Upper lobe of left lung (tissue), 6 donors: ENCODE measurements around the gene SPATA25. TPM values are rescaled to one million over a fixed set of nuclear protein-coding genes. Genes with fewer than 3 reads are reported as not detected.

ENCODE experiments used
- ATAC-seq, 2 donors: fragments of 200-7000 bp; cut with Tn5 transposase; one replicate each; pipeline ENCODE4 v1.9.1; 2022; ENCODE audit warnings: mild to moderate bottlenecking in 2 of 2, moderate library complexity in 2 of 2; ENCODE audit not compliant: low FRiP score in 2 of 2
- DNase-seq, 2 donors: peaks; one replicate each; pipeline ENCODE4 v3.0.0-alpha.2; 2019 to 2020
- H3K27ac ChIP-seq, 4 donors: fragments of 200-600 bp; sonication (generic); one replicate each; pipeline ENCODE4 v1.5.1; 2016 to 2019
- H3K27me3 ChIP-seq, 4 donors: fragments of 200-600 bp; sonication (generic); one replicate each; pipeline ENCODE4 v1.5.1; 2017 to 2019
- H3K36me3 ChIP-seq, 4 donors: fragments of 200-600 bp; sonication (generic); one replicate each; pipeline ENCODE4 v1.5.1; 2016 to 2019
- H3K4me1 ChIP-seq, 4 donors: fragments of 200-600 bp; sonication (generic); one replicate each; pipeline ENCODE4 v1.5.1; 2018 to 2019
- H3K4me3 ChIP-seq, 4 donors: fragments of 200-600 bp; sonication (generic); one replicate each; pipeline ENCODE4 v1.5.1; 2017 to 2019; ENCODE audit warnings: mild to moderate bottlenecking in 2 of 4, moderate library complexity in 1 of 4
- H3K9me3 ChIP-seq, 4 donors: fragments of 200-600 bp; sonication (generic); one replicate each; pipeline ENCODE4 v1.5.1; 2018 to 2019
- EP300 ChIP-seq, 4 donors: sonication (generic); formaldehyde crosslinking; IDR thresholded peaks; one replicate each; pipeline ENCODE4 v1.5.1; 2017; ENCODE audit warnings: antibody characterized with exemption in 4 of 4, control low read depth in 2 of 4
- POLR2A ChIP-seq, 4 donors: fragments of 450-650 bp; IDR thresholded peaks; one replicate each; pipeline ENCODE4 v1.5.1; 2016 to 2017; ENCODE audit warnings: antibody characterized with exemption in 4 of 4, mild to moderate bottlenecking in 2 of 4
- POLR2AphosphoS5 ChIP-seq, 2 donors: sonication (generic); formaldehyde crosslinking; IDR thresholded peaks; one replicate each; pipeline ENCODE4 v1.5.1; 2017; ENCODE audit warnings: antibody characterized with exemption in 2 of 2
- WGBS, 2 donors: methylation state at CpG; one replicate each; pipeline ENCODE4 v1.1.5; 2017 to 2018; 5-methylcytosine and 5-hydroxymethylcytosine counted together
- total RNA-seq, 6 donors: library from RNA; depleted of rRNA in 4 of 6; stranded (reverse); fragments of >200 nt in 4 of 6; gene quantifications; one replicate each; pipeline versions ENCODE4 v1.1.0 to v1.2.1, GENCODE V29; 2016 to 2021
- TF ChIP-seq, protein P1 (sequence below), 6 experiments: fragments of 450-650 bp in 4 of 6; fragments of 200-600 bp in 2 of 6; sonication (generic) in 2 of 6; IDR thresholded peaks; one replicate each; pipeline ENCODE4 v1.5.1; 2016 to 2019; ENCODE audit warnings: antibody characterized with exemption in 6 of 6
- donor health status: DM: no; HTN: no; CAD: no; lungs with moderate emphysema.
- donor health status: DM: no; HTN: yes; CAD: no; lungs with severe emphysema.

Gene SPATA25
- total RNA-seq, 6 donors from 2014 or later, result 1.3 to 11.5 (median 1.6) TPM

DNA sequence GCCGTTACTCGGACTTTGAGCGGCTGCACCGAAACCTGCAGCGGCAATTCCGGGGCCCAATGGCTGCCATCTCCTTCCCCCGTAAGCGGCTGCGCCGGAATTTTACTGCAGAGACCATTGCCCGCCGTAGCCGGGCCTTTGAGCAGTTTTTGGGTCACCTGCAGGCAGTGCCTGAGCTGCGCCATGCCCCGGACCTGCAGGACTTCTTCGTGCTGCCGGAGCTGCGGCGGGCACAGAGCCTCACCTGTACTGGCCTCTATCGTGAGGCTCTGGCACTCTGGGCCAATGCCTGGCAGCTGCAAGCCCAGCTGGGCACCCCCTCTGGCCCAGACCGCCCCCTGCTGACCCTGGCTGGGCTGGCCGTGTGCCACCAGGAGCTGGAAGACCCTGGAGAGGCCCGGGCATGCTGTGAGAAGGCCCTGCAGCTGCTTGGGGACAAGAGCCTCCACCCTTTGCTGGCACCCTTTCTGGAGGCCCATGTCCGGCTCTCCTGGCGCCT is 46.7 kb downstream of the SPATA25 start:
- Histone ChIP-seq H3K27ac (no peak overlapping the region), H3K4me3 (no peak overlapping the region), H3K27me3 (no peaks in the 10 kb centered on the region), H3K4me1 (peaks cover 3 to 9% (median 7%) of the 10 kb centered on the region in 4 donors), H3K9me3 (no peaks in the 10 kb centered on the region), H3K36me3 (peaks cover 16 to 65% (median 49%) of the 10 kb centered on the region in 4 donors)
- peak in 1 of 2 donors; percentile 16 for ATAC-seq
- 94 to 97% methylated on average over 15 to 20 of the region's 25 CpGs for WGBS, 2 donors
- DNase-seq, result peak in 1 of 2 donors; percentile 70
- TF ChIP-seq, protein P1, sequence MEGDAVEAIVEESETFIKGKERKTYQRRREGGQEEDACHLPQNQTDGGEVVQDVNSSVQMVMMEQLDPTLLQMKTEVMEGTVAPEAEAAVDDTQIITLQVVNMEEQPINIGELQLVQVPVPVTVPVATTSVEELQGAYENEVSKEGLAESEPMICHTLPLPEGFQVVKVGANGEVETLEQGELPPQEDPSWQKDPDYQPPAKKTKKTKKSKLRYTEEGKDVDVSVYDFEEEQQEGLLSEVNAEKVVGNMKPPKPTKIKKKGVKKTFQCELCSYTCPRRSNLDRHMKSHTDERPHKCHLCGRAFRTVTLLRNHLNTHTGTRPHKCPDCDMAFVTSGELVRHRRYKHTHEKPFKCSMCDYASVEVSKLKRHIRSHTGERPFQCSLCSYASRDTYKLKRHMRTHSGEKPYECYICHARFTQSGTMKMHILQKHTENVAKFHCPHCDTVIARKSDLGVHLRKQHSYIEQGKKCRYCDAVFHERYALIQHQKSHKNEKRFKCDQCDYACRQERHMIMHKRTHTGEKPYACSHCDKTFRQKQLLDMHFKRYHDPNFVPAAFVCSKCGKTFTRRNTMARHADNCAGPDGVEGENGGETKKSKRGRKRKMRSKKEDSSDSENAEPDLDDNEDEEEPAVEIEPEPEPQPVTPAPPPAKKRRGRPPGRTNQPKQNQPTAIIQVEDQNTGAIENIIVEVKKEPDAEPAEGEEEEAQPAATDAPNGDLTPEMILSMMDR (IDR thresholded peaks at IDR 0.05), result no peak
- no peak for TF ChIP-seq EP300 (IDR thresholded peaks at IDR 0.05)
- no peak for TF ChIP-seq POLR2A (IDR thresholded peaks at IDR 0.05)
- no peak for TF ChIP-seq POLR2AphosphoS5 (IDR thresholded peaks at IDR 0.05)

DNA sequence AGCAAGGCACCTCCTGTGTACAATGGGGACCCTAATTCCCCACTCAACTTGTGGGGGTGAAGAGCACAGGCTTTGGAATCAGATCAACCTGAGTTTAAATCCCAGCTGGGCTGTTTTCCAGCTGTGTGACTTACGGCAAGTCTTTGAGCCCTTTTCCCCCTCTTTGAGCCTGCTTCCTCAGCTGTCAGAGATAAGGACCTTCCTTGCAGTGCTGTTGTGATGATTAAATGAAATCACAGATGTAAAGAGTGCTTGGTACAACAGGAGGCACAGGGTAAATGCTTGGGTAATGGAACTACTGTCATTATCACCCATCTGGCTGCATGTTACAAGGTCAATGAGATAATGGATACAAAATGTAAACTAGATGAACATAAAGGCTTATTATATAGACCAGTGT is 50.6 kb downstream of the SPATA25 start:
- Histone ChIP-seq H3K36me3 (peaks cover 0 to 26% (median 17%) of the 10 kb centered on the region in 4 donors), H3K4me1 (peaks cover 30 to 40% (median 34%) of the 10 kb centered on the region in 4 donors), H3K27me3 (no peaks in the 10 kb centered on the region), H3K4me3 (no peak overlapping the region), H3K9me3 (no peaks in the 10 kb centered on the region), H3K27ac (peak overlapping the region in 1 of 4 donors; percentile 8)
- TF ChIP-seq EP300 (IDR thresholded peaks at IDR 0.05), result no peak
- no peak for TF ChIP-seq POLR2A (IDR thresholded peaks at IDR 0.05)
- no peak for TF ChIP-seq POLR2AphosphoS5 (IDR thresholded peaks at IDR 0.05)
- TF ChIP-seq, protein P1 (IDR thresholded peaks at IDR 0.05), result no peak
- no peak for DNase-seq
- no peak for ATAC-seq
- WGBS, 2 donors, result 14 to 38% methylated on average over 1 of the region's 1 CpG

Other genes with a start within 250 kb of the SPATA25 start
- gene WFDC11, start 217.4 kb downstream of the SPATA25 start, total RNA-seq, result not detected
- not detected for gene WFDC13, start 185.6 kb downstream of the SPATA25 start, total RNA-seq
- 1 to 10 TPM in 4 of 6 donors, not detected in 2; 1.1 to 9.4 (median 1.6) TPM for gene WFDC10B, start 182.6 kb downstream of the SPATA25 start, total RNA-seq
- not detected for gene SPINT4, start 165.3 kb downstream of the SPATA25 start, total RNA-seq
- gene WFDC3, start 95.7 kb downstream of the SPATA25 start, total RNA-seq, result 1 to 10 TPM in 4 of 6 donors, under 1 TPM in 1, not detected in 1; 1.00 to 7.1 (median 2.4) TPM
- 10 to 100 TPM; 36.8 to 61.8 (median 46.5) TPM for gene DNTTIP1, start 95.7 kb downstream of the SPATA25 start, total RNA-seq
- gene UBE2C, start 75.0 kb downstream of the SPATA25 start, total RNA-seq, result 10 to 100 TPM in 1 of 6 donors, 1 to 10 TPM in 3, not detected in 2; 1.1 to 12.5 (median 3.5) TPM
- gene TNNC2, start 60.3 kb downstream of the SPATA25 start, total RNA-seq, result 1 to 10 TPM in 1 of 6 donors, under 1 TPM in 2, not detected in 3; 0.37 to 1.1 (median 0.80) TPM
- 100 to 1,000 TPM in 1 of 6 donors, 10 to 100 TPM in 5; 23.9 to 117 (median 52.9) TPM for gene SNX21, start 53.8 kb downstream of the SPATA25 start, total RNA-seq
- 10 to 100 TPM; 23.9 to 46.8 (median 31.5) TPM for gene ACOT8, start 30.2 kb downstream of the SPATA25 start, total RNA-seq
- 1 to 10 TPM; 2.4 to 7.3 (median 3.9) TPM for gene ZSWIM3, start 30.0 kb downstream of the SPATA25 start, total RNA-seq
- gene ZSWIM1, start 6.4 kb downstream of the SPATA25 start, total RNA-seq, result 1 to 10 TPM; 4.2 to 9.7 (median 8.6) TPM
- 10 to 100 TPM in 1 of 6 donors, 1 to 10 TPM in 5; 3.9 to 31.4 (median 5.5) TPM for gene NEURL2, start 3.6 kb upstream of the SPATA25 start, total RNA-seq
- gene CTSA, start 3.7 kb upstream of the SPATA25 start, total RNA-seq, result 100 to 1,000 TPM; 109 to 176 (median 155) TPM
- 100 to 1,000 TPM in 2 of 6 donors, 10 to 100 TPM in 4; 28.9 to 169 (median 57.8) TPM for gene PLTP, start 24.5 kb upstream of the SPATA25 start, total RNA-seq
- 10 to 100 TPM; 41.7 to 59.7 (median 47.1) TPM for gene PCIF1, start 47.1 kb upstream of the SPATA25 start, total RNA-seq
- 10 to 100 TPM; 17.4 to 41.9 (median 23.0) TPM for gene ZNF335, start 84.6 kb upstream of the SPATA25 start, total RNA-seq
- gene MMP9, start 121.3 kb upstream of the SPATA25 start, total RNA-seq, result 10 to 100 TPM in 4 of 6 donors, 1 to 10 TPM in 2; 4.2 to 20.8 (median 14.2) TPM
- 1 to 10 TPM in 1 of 6 donors, under 1 TPM in 1, not detected in 4; 0.69 to 1.3 TPM for gene SLC12A5, start 141.6 kb upstream of the SPATA25 start, total RNA-seq
- gene NCOA5, start 202.3 kb upstream of the SPATA25 start, total RNA-seq, result 10 to 100 TPM; 17.1 to 48.2 (median 30.2) TPM
- gene CD40, start 230.7 kb upstream of the SPATA25 start, total RNA-seq, result 10 to 100 TPM; 15.7 to 32.5 (median 25.8) TPM